Skeletal muscle tissue (tissue), 4 donors: ENCODE measurements around the gene WNT1. TPM values are rescaled to one million over a fixed set of nuclear protein-coding genes. Genes with fewer than 3 reads are reported as not detected.

Experiments used
- H3K27ac ChIP-seq: one replicate; pipeline ENCODE4 v1.7.0; 2013; ENCODE audit warnings: mild to moderate bottlenecking, low read depth, low read length, inconsistent platforms
- H3K27me3 ChIP-seq, 3 donors: one replicate each; pipeline ENCODE4 v1.7.0; 2013; ENCODE audit warnings: low read length in 3 of 3; ENCODE audit not compliant: control insufficient read depth in 3 of 3, insufficient read depth in 3 of 3
- H3K36me3 ChIP-seq, 3 donors: one replicate each; pipeline ENCODE4 v1.7.0; 2013; ENCODE audit warnings: low read length in 3 of 3; ENCODE audit not compliant: control insufficient read depth in 3 of 3, insufficient read depth in 3 of 3
- H3K4me1 ChIP-seq, 3 donors: one replicate each; pipeline ENCODE4 v1.7.0; 2013; ENCODE audit warnings: low read length in 3 of 3, mild to moderate bottlenecking in 3 of 3; ENCODE audit not compliant: control insufficient read depth in 3 of 3, insufficient read depth in 3 of 3
- H3K4me3 ChIP-seq, 3 donors: one replicate each; pipeline ENCODE4 v1.7.0; 2013; ENCODE audit warnings: low read length in 3 of 3
- H3K9ac ChIP-seq, 3 donors: one replicate each; pipeline ENCODE4 v1.7.0; 2013; ENCODE audit warnings: low read length in 3 of 3, mild to moderate bottlenecking in 3 of 3, moderate library complexity in 2 of 3, low read depth in 1 of 3
- H3K9me3 ChIP-seq, 3 donors: one replicate each; pipeline ENCODE4 v1.7.0; 2013; ENCODE audit warnings: low read length in 3 of 3; ENCODE audit not compliant: control insufficient read depth in 3 of 3
- total RNA-seq: library from RNA; depleted of rRNA; stranded (reverse); fragments of >200 nt; gene quantifications from one replicate; pipeline ENCODE4 v1.2.3, GENCODE V29; 2014
- donor health status: Osteomylitis.

The WNT1 gene
- total RNA-seq, 1 donor from 2014 or later, result not detected

- H3K27ac ChIP-seq, result no peak overlapping the region
- H3K4me1 ChIP-seq, result peaks cover 33 to 47% (median 34%) of the 10 kb centered on the region in 3 donors
- H3K36me3 ChIP-seq, result no peaks in the 10 kb centered on the region
- H3K9me3 ChIP-seq, result no peaks in the 10 kb centered on the region
- H3K9ac ChIP-seq, result peak overlapping the region in 2 of 3 donors; percentile 20 to 60
- H3K27me3 ChIP-seq, result peaks cover 59 to 83% (median 78%) of the 10 kb centered on the region in 3 donors
- H3K4me3 ChIP-seq, result peak overlapping the region; percentile 57 to 70 (median 57)
Observed at GRCh38 chr12:48979602-48980388, 1.7 kb downstream of the WNT1 start.

- Histone ChIP-seq H3K9ac (peak overlapping the region in 1 of 3 donors; percentile 60), H3K4me1 (peaks cover 33 to 53% (median 39%) of the 10 kb centered on the region in 3 donors), H3K27me3 (peaks cover 60 to 79% (median 77%) of the 10 kb centered on the region in 3 donors)
Observed at GRCh38 chr12:48980389-48980952, 2.3 kb downstream of the WNT1 start.

GRCh38 chr12:48980953-48981756 is 3.0 kb downstream of the WNT1 start:
- peak overlapping the region; percentile 57 to 70 (median 57) for H3K4me3 ChIP-seq
- peak overlapping the region in 1 of 3 donors; percentile 16 for H3K9ac ChIP-seq
- H3K27me3 ChIP-seq, result peaks cover 58 to 76% (median 73%) of the 10 kb centered on the region in 3 donors
- H3K27ac ChIP-seq, result no peak overlapping the region
- no peaks in the 10 kb centered on the region for H3K36me3 ChIP-seq
- H3K4me1 ChIP-seq, result peaks cover 37 to 60% (median 45%) of the 10 kb centered on the region in 3 donors
- no peaks in the 10 kb centered on the region for H3K9me3 ChIP-seq

More at GRCh38 chr12:48980389-48980952, 2.3 kb downstream of the WNT1 start:
- peak overlapping the region; percentile 57 to 70 (median 57) for H3K4me3 ChIP-seq
- no peaks in the 10 kb centered on the region for H3K36me3 ChIP-seq
- H3K9me3 ChIP-seq, result no peaks in the 10 kb centered on the region
- H3K27ac ChIP-seq, result no peak overlapping the region

- H3K27ac ChIP-seq, result no peak overlapping the region
- peaks cover 57 to 75% (median 71%) of the 10 kb centered on the region in 3 donors for H3K27me3 ChIP-seq
- no peaks in the 10 kb centered on the region for H3K9me3 ChIP-seq
- H3K9ac ChIP-seq, result no peak overlapping the region
- H3K36me3 ChIP-seq, result no peaks in the 10 kb centered on the region
- H3K4me1 ChIP-seq, result peaks cover 37 to 61% (median 45%) of the 10 kb centered on the region in 3 donors
- no peak overlapping the region for H3K4me3 ChIP-seq
Observed at GRCh38 chr12:48981757-48982157, 3.6 kb downstream of the WNT1 start.

- Histone ChIP-seq H3K4me1 (peaks cover 37 to 58% (median 45%) of the 10 kb centered on the region in 3 donors), H3K27me3 (peaks cover 49 to 72% (median 64%) of the 10 kb centered on the region in 3 donors), H3K36me3 (no peaks in the 10 kb centered on the region), H3K9ac (no peak overlapping the region), H3K27ac (no peak overlapping the region), H3K4me3 (no peak overlapping the region), H3K9me3 (no peaks in the 10 kb centered on the region)
Observed at GRCh38 chr12:48982397-48983080, 4.4 kb downstream of the WNT1 start.

- Histone ChIP-seq H3K9ac (peak overlapping the region; percentile 53 to 69 (median 66)), H3K36me3 (no peaks in the 10 kb centered on the region), H3K4me1 (peaks cover 15 to 37% (median 22%) of the 10 kb centered on the region in 3 donors), H3K27ac (no peak overlapping the region), H3K27me3 (peaks cover 20 to 46% (median 40%) of the 10 kb centered on the region in 3 donors), H3K4me3 (peak overlapping the region; percentile 15 to 35 (median 35)), H3K9me3 (no peaks in the 10 kb centered on the region)
Observed at GRCh38 chr12:48985475-48985897, 7.4 kb downstream of the WNT1 start.

GRCh38 chr12:48985901-48986300 is 7.8 kb downstream of the WNT1 start:
- peak overlapping the region in 1 of 3 donors; percentile 66 for H3K9ac ChIP-seq
- peaks cover 11 to 33% (median 18%) of the 10 kb centered on the region in 3 donors for H3K4me1 ChIP-seq
- no peaks in the 10 kb centered on the region for H3K36me3 ChIP-seq
- peak overlapping the region in 2 of 3 donors; percentile 15 to 35 for H3K4me3 ChIP-seq
- peaks cover 15 to 42% (median 35%) of the 10 kb centered on the region in 3 donors for H3K27me3 ChIP-seq
- H3K9me3 ChIP-seq, result no peaks in the 10 kb centered on the region
- H3K27ac ChIP-seq, result no peak overlapping the region

- no peak overlapping the region for H3K4me3 ChIP-seq
- H3K9me3 ChIP-seq, result no peaks in the 10 kb centered on the region
- H3K9ac ChIP-seq, result no peak overlapping the region
- peaks cover 4 to 24% (median 12%) of the 10 kb centered on the region in 3 donors for H3K4me1 ChIP-seq
- no peak overlapping the region for H3K27ac ChIP-seq
- peaks cover 6 to 38% (median 26%) of the 10 kb centered on the region in 3 donors for H3K27me3 ChIP-seq
- H3K36me3 ChIP-seq, result no peaks in the 10 kb centered on the region
Observed at GRCh38 chr12:48986720-48987291, 8.7 kb downstream of the WNT1 start.
